GM23248 (cell line): ENCODE measurements around the gene LAMA2.

Experiments used
- EZH2 ChIP-seq: fragments of 200-600 bp; sonication (generic); IDR thresholded peaks from 2 replicates; pipeline ENCODE4 v1.6.1; 2018; ENCODE audit warnings: antibody characterized with exemption, mild to moderate bottlenecking; ENCODE audit not compliant: insufficient read depth, poor library complexity, severe bottlenecking
- EZH2phosphoT487 ChIP-seq: fragments of 200-600 bp; sonication (generic); IDR thresholded peaks from 2 replicates; pipeline ENCODE4 v1.6.1; 2018; ENCODE audit warnings: antibody characterized with exemption, moderate library complexity, mild to moderate bottlenecking, low read depth; ENCODE audit not compliant: insufficient read depth

DNA sequence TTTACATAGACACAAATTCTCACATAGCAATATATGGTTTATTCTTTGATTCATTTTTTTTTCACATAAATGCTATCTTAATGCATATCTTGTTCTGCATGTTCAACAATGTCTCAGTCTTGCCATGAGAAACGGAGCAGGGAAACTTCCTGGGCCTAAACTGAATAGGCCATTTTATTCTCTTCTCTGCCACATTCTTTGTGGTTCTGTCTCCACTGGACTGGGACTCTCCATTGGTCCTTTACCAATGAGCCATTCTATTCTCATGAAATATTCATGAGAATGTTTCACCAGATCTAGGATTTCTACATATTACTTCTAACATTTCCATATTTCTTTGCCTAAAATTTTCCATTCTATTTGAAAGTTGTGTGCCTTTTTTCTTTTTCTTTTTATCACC, 42.8 kb downstream of the LAMA2 start:
- TF ChIP-seq EZH2 (no peak), EZH2phosphoT487 (no peak)
